Islet of Langerhans (tissue), 1 donor: ENCODE results near the gene OPA3.
"Not testable (repeated sequence)": the region's sequence is repeated elsewhere in the genome, so short reads cannot be mapped to it uniquely, and the experiment has no call there.

Source experiments
- FAIRE-seq: peaks from one replicate; lab custom pipeline; 2011; peaks lifted over from hg19 to GRCh38; lab: Jason Lieb, UNC

Gene OPA3

GRCh38 chr19:45518469-45518826, 66.2 kb downstream of the OPA3 start:
- no peak for FAIRE-seq

GRCh38 chr19:45517641-45518468, 66.7 kb downstream of the OPA3 start:
- no peak for FAIRE-seq

- no peak for FAIRE-seq
Measured at GRCh38 chr19:45517238-45517637, 67.4 kb downstream of the OPA3 start.

- no peak for FAIRE-seq
Measured at GRCh38 chr19:45515807-45516401, 68.7 kb downstream of the OPA3 start.

DNA sequence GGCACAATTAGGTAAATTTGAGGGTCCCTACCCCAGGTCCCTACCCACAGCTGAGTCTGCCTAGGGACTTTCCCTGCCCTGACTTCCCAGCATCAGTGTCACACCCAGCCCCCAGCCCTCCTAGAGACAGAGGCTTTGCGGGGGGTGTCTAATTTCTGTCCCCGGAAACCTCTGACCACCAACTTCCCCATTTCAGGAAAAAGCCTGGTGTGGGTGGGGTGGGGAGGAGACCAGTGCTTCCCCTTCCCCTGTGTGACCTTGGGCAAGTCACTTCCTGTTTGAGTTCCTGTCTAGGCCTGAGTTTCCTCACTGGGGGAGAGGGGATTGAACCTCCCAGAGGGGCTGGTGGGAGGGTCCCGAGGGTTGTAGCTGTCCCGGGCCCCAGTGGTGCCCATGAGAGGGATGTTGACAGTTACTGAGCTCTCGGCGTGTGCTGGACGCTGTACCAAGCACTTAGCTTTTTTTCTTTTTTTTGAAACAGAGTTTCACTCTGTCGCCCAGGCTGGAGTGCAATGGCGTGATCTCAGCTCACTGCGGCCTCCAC, 69.4 kb downstream of the OPA3 start:
- FAIRE-seq: no peak

GRCh38 chr19:45514376-45515051, 70.1 kb downstream of the OPA3 start:
- no peak for FAIRE-seq

DNA sequence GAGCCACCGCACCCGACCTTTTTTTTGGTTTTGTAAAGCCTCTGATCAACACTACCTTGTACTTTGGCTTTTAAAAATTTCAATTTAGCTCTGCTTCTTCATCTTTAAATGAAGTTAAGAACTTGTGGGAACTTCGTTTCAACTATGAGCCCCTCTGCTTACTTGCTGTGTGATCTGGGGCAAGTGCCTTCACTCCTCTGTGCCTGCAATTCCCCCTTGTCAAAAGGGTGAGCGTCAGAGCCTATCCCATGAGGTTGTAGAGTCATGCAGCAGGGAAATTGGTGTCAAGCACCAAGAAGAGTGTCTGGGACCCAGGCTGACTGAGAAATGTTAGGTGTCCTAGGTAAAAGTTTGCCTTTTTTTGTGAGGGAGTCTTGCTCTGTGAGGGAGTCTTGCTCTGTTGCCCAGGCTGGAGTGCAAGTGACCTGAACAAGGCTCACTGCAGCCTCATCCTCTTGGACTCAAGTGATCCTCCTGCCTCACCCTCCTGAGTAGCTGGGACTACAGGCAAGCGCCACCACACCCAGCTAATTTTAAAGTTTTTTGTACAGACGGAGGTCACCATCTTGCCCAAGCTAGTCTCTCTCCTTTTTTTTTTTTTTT, 71.6 kb downstream of the OPA3 start:
- FAIRE-seq: no peak

GRCh38 chr19:45511074-45511473, 73.5 kb downstream of the OPA3 start:
- FAIRE-seq: no peak

- FAIRE-seq: not testable (repeated sequence)
Measured at GRCh38 chr19:45510352-45510751, 74.2 kb downstream of the OPA3 start.

DNA sequence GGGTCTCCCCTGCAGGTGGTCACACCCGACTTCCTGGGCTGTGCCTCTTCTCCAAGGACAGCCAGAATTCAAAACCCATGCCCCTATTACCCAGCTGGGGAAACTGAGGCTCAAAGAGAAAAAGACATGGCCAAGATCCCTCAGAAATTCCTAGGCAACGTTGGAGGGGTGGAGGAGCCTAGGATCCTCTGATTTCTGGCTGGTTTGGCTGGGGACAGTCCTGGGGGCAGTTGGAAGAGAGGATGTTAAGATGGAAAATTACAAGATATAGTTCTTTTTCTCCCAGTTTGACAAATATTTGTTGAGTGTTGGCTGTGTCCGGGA, 74.9 kb downstream of the OPA3 start:
- no peak for FAIRE-seq

- FAIRE-seq: no peak
Measured at GRCh38 chr19:45508861-45509691, 75.5 kb downstream of the OPA3 start.

DNA sequence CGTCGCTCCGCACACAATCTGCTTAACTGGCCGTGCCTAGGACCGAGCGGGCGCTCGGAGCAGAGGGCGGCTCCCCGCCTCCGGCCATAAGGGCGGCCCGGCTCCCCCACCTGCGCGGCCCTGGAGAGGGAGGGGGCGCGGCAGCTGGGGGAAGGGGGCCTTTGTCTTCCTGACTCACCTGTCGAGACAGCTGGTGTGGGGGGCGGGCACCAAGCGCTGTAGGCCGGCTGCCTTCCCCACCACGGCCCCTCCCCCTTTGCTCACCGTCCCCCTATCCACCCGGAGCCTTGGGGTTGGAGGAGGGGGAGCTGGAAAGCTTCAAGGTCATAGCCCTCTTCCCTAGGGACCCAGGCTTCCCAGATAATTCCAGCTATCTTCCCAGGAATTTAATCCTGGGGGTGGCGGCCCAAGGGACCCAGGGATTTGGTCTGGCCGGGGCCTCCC, 76.2 kb downstream of the OPA3 start:
- FAIRE-seq: no peak

DNA sequence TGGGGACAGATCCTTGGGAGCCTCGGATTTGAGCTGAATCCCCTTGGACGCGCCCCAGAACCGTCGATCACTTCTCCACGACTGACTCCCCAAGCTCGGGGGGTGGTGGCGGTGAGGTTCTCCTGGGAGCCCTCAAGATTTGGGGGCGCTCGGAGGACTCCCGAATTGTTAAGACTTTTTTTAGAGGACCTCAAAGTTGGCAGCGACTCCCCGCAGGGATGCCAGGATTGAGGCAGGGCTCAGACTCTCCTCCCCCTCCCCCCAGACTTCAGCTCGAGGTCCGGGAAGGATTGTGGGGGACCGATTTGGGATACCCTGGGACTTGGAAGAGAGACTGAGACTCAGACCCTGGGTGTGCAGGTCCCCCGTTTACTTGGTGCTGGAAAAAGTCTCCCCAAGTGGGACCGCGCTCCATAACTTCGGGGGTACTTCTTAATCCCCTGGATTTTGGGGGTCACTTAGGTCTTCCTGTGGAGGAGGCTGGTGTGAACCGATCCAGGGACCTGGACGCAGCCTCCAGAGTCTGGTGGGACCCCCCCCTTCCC, 76.7 kb downstream of the OPA3 start:
- FAIRE-seq: no peak

GRCh38 chr19:45506989-45507871, 77.4 kb downstream of the OPA3 start, which contains the start of gene VASP:
TSS of gene VASP (plus strand) at chr19:45507479. CDS start at chr19:45507772, 293 bp downstream.
- FAIRE-seq: no peak

- no peak for FAIRE-seq
Measured at GRCh38 chr19:45506246-45506988, 78.2 kb downstream of the OPA3 start.

- FAIRE-seq: no peak
Measured at GRCh38 chr19:45505996-45506245, 78.7 kb downstream of the OPA3 start.

DNA sequence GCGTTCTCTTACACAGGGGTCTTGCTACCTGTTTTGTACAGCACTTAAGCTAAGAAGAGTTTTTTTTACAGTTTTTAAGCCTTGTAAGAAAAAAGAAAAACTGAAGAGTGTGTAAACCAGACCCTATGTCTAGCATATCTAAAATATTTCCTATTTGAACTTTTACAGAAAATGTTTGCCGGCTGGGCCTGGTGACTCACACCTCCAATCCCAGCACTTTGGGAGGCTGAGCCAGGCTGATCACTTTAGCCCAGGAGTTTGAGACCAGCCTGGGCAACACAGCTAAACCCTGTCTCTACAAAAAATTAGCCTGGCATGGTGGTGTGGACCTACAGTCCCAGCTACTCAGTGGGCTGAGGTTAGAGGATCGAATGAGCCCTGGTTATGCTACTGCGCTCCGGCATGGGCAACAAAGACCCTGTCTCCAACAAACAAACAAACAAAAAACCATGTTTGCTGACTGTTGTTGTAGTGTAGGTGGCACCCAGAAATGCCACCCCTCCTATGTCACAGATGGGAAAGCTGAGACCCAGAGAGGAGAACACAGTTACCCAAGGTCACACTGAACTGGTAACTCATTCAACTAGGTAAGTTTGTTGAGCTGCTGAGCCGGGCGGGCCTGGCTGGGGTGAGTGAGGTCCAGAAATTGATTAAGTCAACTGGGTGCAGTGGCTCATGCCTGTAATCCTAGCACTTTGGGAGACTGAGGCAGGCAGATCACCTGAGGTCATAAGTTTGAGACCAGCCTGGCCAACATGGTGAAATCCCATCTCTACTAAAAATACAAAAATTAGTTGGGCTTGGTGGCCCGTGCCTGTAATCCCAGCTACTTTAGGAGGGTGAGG, 79.2 kb downstream of the OPA3 start:
- FAIRE-seq: no peak

DNA sequence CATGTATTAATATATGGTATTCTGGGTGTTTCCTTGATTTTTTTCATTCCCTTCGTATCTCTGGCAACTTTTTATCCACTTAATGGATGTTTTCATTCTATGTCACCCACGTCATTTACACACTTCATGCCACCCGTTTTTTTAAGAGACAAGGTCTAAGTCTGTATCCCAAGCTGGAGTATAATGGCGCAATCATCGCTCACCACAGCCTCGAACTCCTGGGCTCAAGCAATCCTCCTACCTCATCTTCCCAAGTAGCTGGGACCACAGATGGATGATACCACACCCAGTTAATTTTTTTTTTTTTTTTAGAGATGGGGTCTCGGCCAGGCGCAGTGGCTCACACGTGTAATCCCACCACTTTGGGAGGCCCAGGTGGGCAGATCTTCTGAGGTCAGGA, 80.7 kb downstream of the OPA3 start:
- FAIRE-seq: no peak

DNA sequence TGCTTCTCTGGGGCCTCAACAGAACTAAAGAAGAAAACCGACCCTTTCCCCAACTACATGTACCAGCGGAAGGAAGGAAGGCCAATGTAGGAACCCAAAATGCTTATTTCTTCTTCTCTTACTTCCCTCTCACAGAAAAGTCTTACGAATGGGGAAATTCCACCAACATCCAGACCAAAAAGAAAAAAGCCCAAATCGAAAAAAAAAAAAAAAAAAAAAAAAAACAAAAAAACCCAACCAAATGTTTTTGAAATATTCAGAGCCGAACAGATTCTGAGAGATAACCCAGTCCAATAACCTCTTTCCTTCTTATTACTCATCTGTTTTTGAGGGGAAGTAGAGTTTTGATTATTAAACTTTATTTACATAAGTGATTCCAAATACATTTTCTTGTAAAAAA, 82.5 kb downstream of the OPA3 start:
- FAIRE-seq: no peak
